Activated CD8-positive, alpha-beta T cell treated with anti-CD3 and anti-CD28 coated beads for 36 hours (primary cell): ENCODE measurements around the gene IGDCC3. TPM values are rescaled to one million over a fixed set of nuclear protein-coding genes. Genes with fewer than 3 reads are reported as not detected.

ENCODE experiments used
- ATAC-seq: fragments of 200-7000 bp; cut with Tn5 transposase; one replicate; pipeline ENCODE4 v1.10.0; 2021; ENCODE audit warnings: mild to moderate bottlenecking, moderate library complexity
- CTCF ChIA-PET: fragments of 350-600 bp; sonication (Branson Sonifier 250); formaldehyde crosslinking; loops from one replicate; lab custom pipeline; 2021; ENCODE audit warnings: antibody characterized with exemption; lab: Charles Lee
- POLR2A ChIA-PET: fragments of 350-600 bp; sonication (Branson Sonifier 250); formaldehyde crosslinking; loops from one replicate; lab custom pipeline; 2021; ENCODE audit warnings: antibody characterized with exemption; lab: Charles Lee
- DNase-seq: peaks from one replicate; pipeline ENCODE4 v3.0.0-alpha.2; 2020
- H3K27ac Mint-ChIP-seq: one replicate; pipeline ENCODE4 v1.8.0; 2021; ENCODE audit warnings: mild to moderate bottlenecking, mixed read lengths
- H3K27me3 Mint-ChIP-seq: one replicate; pipeline ENCODE4 v1.8.0; 2021; ENCODE audit warnings: mixed read lengths
- H3K36me3 Mint-ChIP-seq: one replicate; pipeline ENCODE4 v1.8.0; 2021; ENCODE audit warnings: low read depth, mixed read lengths
- H3K4me1 Mint-ChIP-seq: one replicate; pipeline ENCODE4 v1.8.0; 2021; ENCODE audit warnings: low read depth, mixed read lengths
- H3K4me3 Mint-ChIP-seq: one replicate; pipeline ENCODE4 v1.8.0; 2021; ENCODE audit warnings: mild to moderate bottlenecking, moderate library complexity, mixed read lengths
- H3K9me3 Mint-ChIP-seq: one replicate; pipeline ENCODE4 v1.8.0; 2021; ENCODE audit warnings: mixed read lengths
- intact Hi-C: fragments of 100-400 bp; cut with micrococcal nuclease; formaldehyde crosslinking; loops from one replicate; pipeline ENCODE4 v1.10.0; 2022
- total RNA-seq, 2 experiments: library from RNA; stranded (reverse); gene quantifications; one replicate each; pipeline ENCODE4 v1.2.3, GENCODE V29; 2021
- TF ChIP-seq, protein P1 (sequence below): fragments of 200-600 bp; IDR thresholded peaks from one replicate; pipeline ENCODE4 v1.8.0; 2022; ENCODE audit warnings: antibody characterized with exemption, mild to moderate bottlenecking

IGDCC3 gene
- total RNA-seq, 2 experiments from 2014 or later = not detected

DNA sequence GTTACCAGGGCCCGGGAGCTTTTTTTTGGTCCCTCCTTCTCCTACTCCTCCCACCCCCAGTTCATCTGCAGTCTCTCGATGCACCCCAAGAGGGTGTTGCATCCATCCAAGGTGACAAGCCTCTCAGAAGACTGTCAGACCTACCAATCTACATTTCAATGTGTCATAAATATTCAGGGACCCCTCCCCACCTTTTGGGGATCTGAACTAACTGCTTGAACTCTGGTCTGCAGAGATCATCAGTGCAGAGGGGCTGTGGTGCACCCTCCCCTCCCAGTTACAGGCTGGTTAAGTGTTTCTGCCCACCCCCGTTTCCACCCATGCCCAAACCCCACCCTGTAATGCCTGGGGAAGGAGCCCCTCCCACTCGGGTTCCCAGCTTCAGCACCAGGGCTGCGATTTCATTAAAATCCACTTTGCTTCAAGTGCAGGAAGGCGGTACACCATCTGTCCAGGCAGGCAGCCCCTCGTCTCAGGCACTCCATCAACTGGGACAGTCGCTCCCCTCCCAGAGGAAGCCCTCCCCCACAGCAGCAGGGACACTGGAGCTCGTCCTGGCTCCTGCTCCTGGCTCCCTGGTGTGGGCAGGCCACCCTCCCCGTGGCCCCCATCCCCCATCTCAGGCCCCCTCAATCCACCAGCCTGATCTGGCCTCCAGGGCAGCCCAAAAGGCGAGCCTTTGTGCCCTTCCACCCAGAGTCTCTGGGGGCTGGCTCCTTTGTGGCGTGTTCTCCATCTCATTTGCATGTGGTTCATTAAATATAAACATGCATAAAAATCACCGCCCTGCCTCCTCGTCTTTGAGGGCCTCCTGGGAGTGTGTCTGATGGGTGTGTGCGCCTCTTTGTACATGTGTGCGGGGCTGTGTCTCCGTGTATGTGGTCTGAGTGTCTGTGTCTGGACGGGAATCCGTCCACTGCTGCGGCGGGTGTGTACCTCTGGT is 41.0 kb downstream of the IGDCC3 start:
- H3K27me3 Mint-ChIP-seq = peaks cover 6% of the 10 kb centered on the region
- H3K4me1 Mint-ChIP-seq = no peaks in the 10 kb centered on the region
- DNase-seq (no peak), ATAC-seq (no peak)
- H3K4me3 Mint-ChIP-seq = no peak overlapping the region
- ChIA-PET POLR2A (no interaction called here), CTCF (interaction anchor here (2.0 kb wide), 1 partner anchor 48 kb away, joined by 6 read pairs; no protein-coding TSS in a partner anchor)
- no peaks in the 10 kb centered on the region for H3K36me3 Mint-ChIP-seq
- H3K9me3 Mint-ChIP-seq = no peaks in the 10 kb centered on the region
- H3K27ac Mint-ChIP-seq = no peak overlapping the region
- TF ChIP-seq, protein P1, sequence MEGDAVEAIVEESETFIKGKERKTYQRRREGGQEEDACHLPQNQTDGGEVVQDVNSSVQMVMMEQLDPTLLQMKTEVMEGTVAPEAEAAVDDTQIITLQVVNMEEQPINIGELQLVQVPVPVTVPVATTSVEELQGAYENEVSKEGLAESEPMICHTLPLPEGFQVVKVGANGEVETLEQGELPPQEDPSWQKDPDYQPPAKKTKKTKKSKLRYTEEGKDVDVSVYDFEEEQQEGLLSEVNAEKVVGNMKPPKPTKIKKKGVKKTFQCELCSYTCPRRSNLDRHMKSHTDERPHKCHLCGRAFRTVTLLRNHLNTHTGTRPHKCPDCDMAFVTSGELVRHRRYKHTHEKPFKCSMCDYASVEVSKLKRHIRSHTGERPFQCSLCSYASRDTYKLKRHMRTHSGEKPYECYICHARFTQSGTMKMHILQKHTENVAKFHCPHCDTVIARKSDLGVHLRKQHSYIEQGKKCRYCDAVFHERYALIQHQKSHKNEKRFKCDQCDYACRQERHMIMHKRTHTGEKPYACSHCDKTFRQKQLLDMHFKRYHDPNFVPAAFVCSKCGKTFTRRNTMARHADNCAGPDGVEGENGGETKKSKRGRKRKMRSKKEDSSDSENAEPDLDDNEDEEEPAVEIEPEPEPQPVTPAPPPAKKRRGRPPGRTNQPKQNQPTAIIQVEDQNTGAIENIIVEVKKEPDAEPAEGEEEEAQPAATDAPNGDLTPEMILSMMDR = no peak
- intact Hi-C loops = no loop called here

DNA sequence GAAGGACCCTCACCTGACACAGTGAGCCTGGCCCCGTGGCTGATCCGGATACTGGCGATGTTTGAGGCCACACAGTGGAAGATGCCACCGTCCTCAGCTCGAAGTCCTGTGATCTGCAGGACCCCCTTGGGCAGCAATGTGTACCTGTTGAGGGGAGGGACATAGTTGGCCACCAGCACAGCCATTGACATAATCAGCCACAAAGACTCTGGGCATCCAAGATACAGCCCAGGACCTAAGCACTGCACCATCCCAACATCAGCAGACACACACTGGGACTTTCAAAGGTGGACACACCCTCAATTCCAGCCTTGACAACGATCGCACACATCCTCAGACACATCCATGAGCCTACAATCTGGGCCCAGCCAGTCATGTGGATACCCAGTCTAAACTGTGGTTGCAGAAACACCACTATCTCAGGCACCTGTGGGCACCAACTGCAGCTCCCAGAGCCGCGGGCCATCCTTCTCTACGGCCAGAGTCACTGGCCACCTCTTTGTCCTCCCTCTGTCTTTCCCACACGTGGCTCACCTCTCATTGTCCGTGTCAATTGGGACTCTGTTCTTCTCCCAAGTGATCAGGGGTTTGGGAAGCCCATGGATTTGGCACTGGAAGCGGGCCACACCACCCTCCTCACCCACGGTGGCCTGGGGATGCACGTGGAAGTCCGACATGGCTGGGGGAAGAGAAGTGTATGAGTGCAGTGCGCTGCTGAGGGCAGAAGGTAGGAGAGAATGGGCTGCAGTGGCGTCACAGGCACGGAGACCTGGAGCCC is 42.3 kb downstream of the IGDCC3 start:
- H3K36me3 Mint-ChIP-seq = no peaks in the 10 kb centered on the region
- ATAC-seq = no peak
- DNase-seq = no peak
- CTCF ChIA-PET = interaction anchor here (1.4 to 1.7 kb wide), 2 partner anchors 13 to 50 kb away, joined by 4 read pairs; no protein-coding TSS in a partner anchor
- H3K27me3 Mint-ChIP-seq = peaks cover 6% of the 10 kb centered on the region
- intact Hi-C loops = no loop called here
- no peaks in the 10 kb centered on the region for H3K9me3 Mint-ChIP-seq
- H3K4me3 Mint-ChIP-seq = no peak overlapping the region
- no peak overlapping the region for H3K27ac Mint-ChIP-seq
- POLR2A ChIA-PET = interaction anchor here (1.1 kb wide), 1 partner anchor 16 kb away, joined by 4 read pairs; no protein-coding TSS in a partner anchor
- H3K4me1 Mint-ChIP-seq = no peaks in the 10 kb centered on the region
- TF ChIP-seq, protein P1 = no peak

DNA sequence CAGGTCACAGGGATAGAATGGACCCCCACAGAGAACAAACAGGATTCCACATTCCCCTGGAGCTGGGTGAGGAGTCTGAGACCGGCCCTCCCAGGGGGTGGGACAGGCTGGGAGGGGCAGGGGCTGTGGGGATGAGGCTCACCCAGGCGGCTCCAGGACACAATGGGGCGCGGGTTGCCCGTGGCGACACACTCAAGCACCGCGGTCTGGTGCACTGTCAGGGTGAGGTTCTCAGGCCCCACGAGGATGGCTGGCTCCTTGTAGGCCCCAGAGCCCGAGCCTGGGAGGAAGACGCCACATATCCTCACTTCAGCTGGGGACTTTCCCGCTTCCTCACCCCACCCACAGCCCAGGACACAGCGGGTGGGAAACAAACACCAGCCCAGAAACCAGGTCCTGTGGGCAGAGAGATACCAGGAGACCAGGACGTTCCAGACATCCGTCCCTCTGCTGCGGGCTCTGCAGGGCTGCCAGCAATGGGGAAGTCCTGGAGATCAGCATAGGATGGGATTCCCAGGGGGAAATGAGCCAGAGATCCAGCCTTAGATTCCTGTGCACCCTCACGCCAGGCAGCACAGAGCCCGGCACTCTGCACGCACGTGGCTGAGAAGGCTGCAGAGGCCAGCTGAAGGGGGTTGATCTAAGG is 43.1 kb downstream of the IGDCC3 start:
- Mint-ChIP-seq H3K9me3 (no peaks in the 10 kb centered on the region), H3K36me3 (no peaks in the 10 kb centered on the region), H3K4me1 (no peaks in the 10 kb centered on the region), H3K27me3 (peaks cover 2% of the 10 kb centered on the region), H3K27ac (no peak overlapping the region), H3K4me3 (no peak overlapping the region)
- POLR2A ChIA-PET = interaction anchor here (1.1 kb wide), 1 partner anchor 15 kb away, joined by 4 read pairs; no protein-coding TSS in a partner anchor
- DNase-seq = no peak
- no peak for ATAC-seq
- TF ChIP-seq, protein P1 = no peak
- CTCF ChIA-PET = interaction anchor here (1.4 to 1.7 kb wide), 2 partner anchors 13 to 50 kb away, joined by 4 read pairs; no protein-coding TSS in a partner anchor
- intact Hi-C loops = no loop called here

DNA sequence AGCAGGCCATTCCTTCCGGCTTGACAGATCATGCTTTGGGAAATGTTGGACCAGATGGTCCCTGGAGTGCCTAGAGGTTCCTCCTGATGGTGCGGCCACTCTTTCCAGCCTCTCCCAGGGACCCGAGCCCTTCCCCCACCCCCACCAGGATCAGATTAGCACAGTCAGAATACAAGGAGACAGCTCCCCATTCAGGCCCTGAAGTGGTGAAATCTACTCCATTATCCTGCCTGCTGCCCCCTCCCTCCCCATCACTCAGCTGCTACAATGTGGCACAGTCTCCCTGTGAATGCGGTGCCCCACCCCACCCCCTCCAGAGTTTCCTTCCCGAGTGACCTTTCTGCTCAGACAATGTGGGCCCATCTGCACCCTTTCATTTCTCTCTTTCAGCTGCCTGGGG is 43.9 kb downstream of the IGDCC3 start:
- TF ChIP-seq, protein P1 = no peak
- intact Hi-C loops = no loop called here
- CTCF ChIA-PET = interaction anchor here (1.4 to 1.7 kb wide), 2 partner anchors 12 to 51 kb away, joined by 4 read pairs; no protein-coding TSS in a partner anchor
- Mint-ChIP-seq H3K27me3 (no peaks in the 10 kb centered on the region), H3K36me3 (no peaks in the 10 kb centered on the region), H3K27ac (no peak overlapping the region), H3K4me3 (no peak overlapping the region), H3K9me3 (no peaks in the 10 kb centered on the region), H3K4me1 (no peaks in the 10 kb centered on the region)
- DNase-seq (no peak), ATAC-seq (no peak)
- POLR2A ChIA-PET = no interaction called here
